K562 (cell line): ENCODE results near the gene RWDD1. TPM values are rescaled to one million over a fixed set of nuclear protein-coding genes. Genes with fewer than 3 reads are reported as not detected.

Source experiments
- ARID1B ChIP-seq: fragments of 450-650 bp; IDR thresholded peaks from 2 replicates; pipeline ENCODE4 v1.6.1; 2016; ENCODE audit warnings: antibody characterized with exemption, mild to moderate bottlenecking, inconsistent platforms
- CHCHD3 ChIP-seq: fragments of 250-450 bp; sonication (Bioruptor Pico); IDR thresholded peaks from 2 replicates; pipeline ENCODE4 v2.1.2; 2022; ENCODE audit warnings: mild to moderate bottlenecking
- CREB3 ChIP-seq: fragments of 450-650 bp; conservative IDR thresholded peaks from 2 replicates; pipeline ENCODE4 v1.6.1; 2016; ENCODE audit warnings: missing genetic modification characterization, low read depth, mild to moderate bottlenecking, missing compliant biosample characterization, moderate library complexity
- DMBX1 ChIP-seq: fragments of 250-450 bp; sonication (Bioruptor Pico); IDR thresholded peaks from 2 replicates; pipeline ENCODE4 v1.8.0; 2022; ENCODE audit warnings: inconsistent platforms, mild to moderate bottlenecking, moderate library complexity, borderline replicate concordance
- ELF1 ChIP-seq: fragments of 200-800 bp; sonication (Bioruptor generic); IDR thresholded peaks from 2 replicates; pipeline ENCODE4 v1.6.1; 2016; ENCODE audit warnings: missing genetic modification characterization, missing compliant biosample characterization
- ELK1 ChIP-seq: sonication (generic); formaldehyde crosslinking; IDR thresholded peaks from 2 replicates; pipeline ENCODE4 v1.8.1; 2022; ENCODE audit warnings: missing genetic modification reagents
- FOXP4 ChIP-seq: sonication (generic); formaldehyde crosslinking; IDR thresholded peaks from 2 replicates; pipeline ENCODE4 v1.8.0; 2022; ENCODE audit warnings: mild to moderate bottlenecking, missing genetic modification reagents, borderline replicate concordance
- HEY1 ChIP-seq: fragments of 250-450 bp; sonication (Bioruptor Pico); IDR thresholded peaks from 2 replicates; pipeline ENCODE4 v1.5.0; 2020; ENCODE audit warnings: mild to moderate bottlenecking, moderate library complexity, borderline replicate concordance
- HNRNPK ChIP-seq: fragments of 200-400 bp; formaldehyde crosslinking; IDR thresholded peaks from one replicate; pipeline ENCODE4 v1.6.1; 2018; ENCODE audit warnings: mild to moderate bottlenecking, low read depth, low read length; ENCODE audit not compliant: poor library complexity, severe bottlenecking
- ILF3 ChIP-seq: fragments of 450-650 bp; IDR thresholded peaks from 2 replicates; pipeline ENCODE4 v1.6.1; 2018; ENCODE audit warnings: antibody characterized with exemption, mild to moderate bottlenecking, moderate library complexity, borderline replicate concordance
- KAT2B ChIP-seq: IDR thresholded peaks from one replicate; pipeline ENCODE4 v1.6.1; 2012; ENCODE audit warnings: low read depth, mild to moderate bottlenecking, control low read depth, inconsistent platforms, low read length, moderate library complexity
- KAT7 ChIP-seq: sonication (generic); formaldehyde crosslinking; IDR thresholded peaks from 2 replicates; pipeline ENCODE4 v1.8.0; 2022; ENCODE audit warnings: missing genetic modification reagents, mild to moderate bottlenecking, borderline replicate concordance
- MTA3 ChIP-seq: fragments of 450-650 bp; formaldehyde crosslinking; IDR thresholded peaks from 2 replicates; pipeline ENCODE4 v1.6.1; 2017; ENCODE audit warnings: mild to moderate bottlenecking, borderline replicate concordance
- MYNN ChIP-seq, 2 experiments: sonication (generic); formaldehyde crosslinking in 1 of 2; IDR thresholded peaks; 2 replicates each; pipeline versions ENCODE4 v1.5.0 to v1.6.1; 2016 to 2020; ENCODE audit warnings: antibody characterized with exemption in 1 of 2, missing genetic modification reagents in 1 of 2
- NCOR1 ChIP-seq: fragments of 450-650 bp; IDR thresholded peaks from 2 replicates; pipeline ENCODE4 v1.6.1; 2016; ENCODE audit warnings: mild to moderate bottlenecking, moderate library complexity
- NFIC ChIP-seq: fragments of 450-650 bp; IDR thresholded peaks from 2 replicates; pipeline ENCODE4 v1.6.1; 2017; ENCODE audit warnings: mild to moderate bottlenecking, inconsistent platforms
- NR2C1 ChIP-seq, 2 experiments: fragments of 450-650 bp; IDR thresholded peaks; 2 replicates each; pipeline ENCODE4 v1.6.1; 2017; ENCODE audit warnings: mild to moderate bottlenecking in 2 of 2, antibody characterized with exemption in 1 of 2, inconsistent platforms in 1 of 2, missing compliant biosample characterization in 1 of 2, missing genetic modification characterization in 1 of 2
- NRF1 ChIP-seq, 2 experiments: fragments of 450-650 bp; IDR thresholded peaks in 1 of 2; conservative IDR thresholded peaks in 1 of 2; 2 replicates each; pipeline ENCODE4 v1.6.1; 2014; ENCODE audit warnings: mild to moderate bottlenecking in 2 of 2
- PML ChIP-seq: IDR thresholded peaks from 2 replicates; pipeline ENCODE4 v1.6.1; 2012; ENCODE audit warnings: low read length, inconsistent platforms
- PRPF4 ChIP-seq: fragments of 200-400 bp; formaldehyde crosslinking; IDR thresholded peaks from one replicate; pipeline ENCODE4 v1.6.1; 2017; ENCODE audit warnings: low read length, low read depth, mild to moderate bottlenecking; ENCODE audit not compliant: insufficient read depth, poor library complexity, severe bottlenecking
- SLC30A9 ChIP-seq: fragments of 250-450 bp; sonication (Bioruptor Pico); IDR thresholded peaks from 2 replicates; pipeline ENCODE4 v1.8.0; 2022; ENCODE audit warnings: mild to moderate bottlenecking, moderate library complexity
- SMC3 ChIP-seq: conservative IDR thresholded peaks from 2 replicates; pipeline ENCODE4 v1.6.1; 2011; ENCODE audit warnings: low read depth, low read length, improper control_type of control experiment; ENCODE audit not compliant: insufficient read depth
- SRF ChIP-seq, 2 experiments: fragments of 250-450, 450-650 bp in 1 of 2; sonication (Bioruptor Pico) in 1 of 2; sonication (generic) in 1 of 2; formaldehyde crosslinking; IDR thresholded peaks; 2 replicates each; pipeline versions ENCODE4 v1.5.0 to v1.5.1; 2020 to 2022; ENCODE audit warnings: mild to moderate bottlenecking in 1 of 2, missing genetic modification reagents in 1 of 2
- STAT5A ChIP-seq: IDR thresholded peaks from 2 replicates; pipeline ENCODE4 v1.6.1; 2012; ENCODE audit warnings: low read length, inconsistent platforms, borderline replicate concordance
- ZNF12 ChIP-seq: sonication (generic); formaldehyde crosslinking; IDR thresholded peaks from 2 replicates; pipeline ENCODE4 v1.4.0; 2020; ENCODE audit warnings: mild to moderate bottlenecking, missing genetic modification reagents
- ZNF316 ChIP-seq: fragments of 450-650 bp; IDR thresholded peaks from 2 replicates; pipeline ENCODE4 v1.6.1; 2016
- polyA plus RNA-seq, 8 experiments: library from polyadenylated mRNA; depleted of rRNA in 4 of 8; stranded (reverse) in 5 of 8; unstranded in 3 of 8; fragments of >200 nt; fragmentation: Nextera tagmentation in 2 of 8; fragmentation: Illumina TruSeq in 1 of 8; extraction: Ambion mirVana in 2 of 8; extraction: Trizol in 1 of 8; gene quantifications; 2 replicates each; pipeline versions ENCODE4 v1.2.1 to v1.2.3, GENCODE V29; 2011 to 2014; ENCODE audit warnings: inconsistent platforms in 1 of 8, missing spikeins in 1 of 8
- total RNA-seq, 7 experiments: library from RNA; depleted of rRNA in 6 of 7; stranded (reverse); fragments of >200 nt in 6 of 7; fragmentation: Illumina TruSeq in 2 of 7; extraction: Trizol in 2 of 7; gene quantifications; 2 replicates each; pipeline versions ENCODE4 v1.2.1 to v1.2.3, GENCODE V29; 2011 to 2021; ENCODE audit warnings: low replicate concordance in 1 of 7

RWDD1 gene
- total and polyA plus RNA-seq, 9 of the 15 experiments (the other 6 are each of a cell fraction or from before 2014, with no cell fraction given), result 31.9 to 89.8 (median 48.7) TPM

DNA sequence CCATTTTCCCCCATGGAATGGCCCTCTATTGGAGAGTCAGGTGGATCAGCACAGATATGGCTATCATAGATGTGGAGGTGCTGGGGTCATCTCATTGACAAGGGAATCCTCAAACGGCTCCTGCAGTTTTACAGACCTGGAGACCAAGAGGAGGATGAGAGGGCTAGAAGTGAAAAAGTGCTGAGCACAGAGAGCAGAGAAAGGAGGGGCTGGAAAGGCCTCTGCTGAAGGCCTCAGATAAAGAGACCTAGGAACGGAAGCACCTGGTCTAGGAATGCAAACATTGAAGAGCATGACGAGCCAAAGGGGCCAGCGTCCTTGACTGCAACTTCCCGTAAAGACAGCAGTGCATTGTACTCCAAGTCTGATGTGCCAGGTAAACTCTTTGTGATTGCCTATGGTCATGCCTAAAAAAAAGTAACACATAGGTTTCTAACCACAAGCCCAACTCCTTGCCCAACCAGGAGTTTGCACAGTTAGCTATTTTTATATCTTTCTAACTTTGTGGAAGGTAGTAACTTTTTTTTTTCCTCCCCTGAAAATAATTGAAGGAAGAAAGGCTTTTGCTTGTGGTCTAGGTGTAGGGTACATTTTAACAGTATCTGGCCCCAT lies 60.2 kb downstream of the RWDD1 start (continued):
- no peak for TF ChIP-seq FOXP4 (CRISPR knock-in tag)
- no peak for TF ChIP-seq NRF1 (conservative IDR thresholded peaks at IDR 0.05 in 1 of 2, IDR thresholded peaks at IDR 0.05 in 1 of 2)
- TF ChIP-seq NR2C1 (IDR thresholded peaks at IDR 0.05), result no peak
- TF ChIP-seq NR2C1 (tag; IDR thresholded peaks at IDR 0.05), result no peak
- TF ChIP-seq ZNF316, result peak; percentile 75
- TF ChIP-seq KAT2B, result no peak
- TF ChIP-seq MTA3, result no peak
- TF ChIP-seq ZNF12 (CRISPR knock-in tag), result no peak
- no peak for TF ChIP-seq CREB3 (tag)
- no peak for TF ChIP-seq HEY1 (CRISPR knock-in tag)
- no peak for TF ChIP-seq ELF1 (tag)
- no peak for TF ChIP-seq CHCHD3 (CRISPR knock-in tag)
- TF ChIP-seq NCOR1, result peak; percentile 30
- TF ChIP-seq STAT5A, result peak; percentile 51
- no peak for TF ChIP-seq MYNN (IDR thresholded peaks at IDR 0.05)
- TF ChIP-seq MYNN (CRISPR knock-in tag; IDR thresholded peaks at IDR 0.05), result no peak
- TF ChIP-seq DMBX1, result no peak
- no peak for TF ChIP-seq KAT7
- no peak for TF ChIP-seq ELK1 (CRISPR knock-in tag)
- no peak for TF ChIP-seq SLC30A9 (CRISPR knock-in tag)
- TF ChIP-seq SRF (CRISPR knock-in tag; IDR thresholded peaks at IDR 0.05), result no peak
- 0 out of 2 replicates have a peak, but pooled peaks have one; percentile 14 for TF ChIP-seq NFIC
- TF ChIP-seq HNRNPK, result no peak
- TF ChIP-seq SMC3, result no peak
- no peak for TF ChIP-seq ILF3
- TF ChIP-seq PRPF4, result no peak
- TF ChIP-seq ARID1B, result peak; percentile 74
- TF ChIP-seq PML, result no peak
